WI38 (cell line): ENCODE data around the gene ERBB4.

Source experiments
- H3K4me3 ChIP-seq: 2 replicates; pipeline ENCODE4 v1.5.1; 2011; ENCODE audit warnings: low read depth, mild to moderate bottlenecking, control low read depth, low read length
- TF ChIP-seq, protein P1 (sequence below): IDR thresholded peaks from 2 replicates; pipeline ENCODE4 v1.5.1; 2012; ENCODE audit warnings: low read depth, mild to moderate bottlenecking, control low read depth, low read length

The ERBB4 gene

DNA sequence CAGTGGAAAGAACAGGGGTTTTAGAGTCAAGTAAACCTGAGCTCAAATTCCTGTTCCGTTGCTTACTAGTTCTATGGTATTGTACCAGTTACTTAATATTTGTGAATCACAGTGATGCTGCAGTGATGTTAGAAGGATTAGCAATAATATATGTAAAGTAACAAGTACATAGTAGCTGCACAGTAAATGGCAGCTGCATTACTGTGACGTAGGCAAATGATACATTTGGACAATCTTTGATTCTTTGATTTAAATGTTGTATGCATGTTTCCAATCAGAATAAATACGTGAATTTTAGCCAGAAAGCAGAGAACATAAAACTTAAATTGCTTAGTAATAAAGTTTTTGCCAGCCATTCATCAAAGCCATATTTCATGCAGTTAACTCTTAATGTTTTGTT is 243.0 kb downstream of the ERBB4 start:
- H3K4me3 ChIP-seq, result no peak overlapping the region
- TF ChIP-seq, protein P1, sequence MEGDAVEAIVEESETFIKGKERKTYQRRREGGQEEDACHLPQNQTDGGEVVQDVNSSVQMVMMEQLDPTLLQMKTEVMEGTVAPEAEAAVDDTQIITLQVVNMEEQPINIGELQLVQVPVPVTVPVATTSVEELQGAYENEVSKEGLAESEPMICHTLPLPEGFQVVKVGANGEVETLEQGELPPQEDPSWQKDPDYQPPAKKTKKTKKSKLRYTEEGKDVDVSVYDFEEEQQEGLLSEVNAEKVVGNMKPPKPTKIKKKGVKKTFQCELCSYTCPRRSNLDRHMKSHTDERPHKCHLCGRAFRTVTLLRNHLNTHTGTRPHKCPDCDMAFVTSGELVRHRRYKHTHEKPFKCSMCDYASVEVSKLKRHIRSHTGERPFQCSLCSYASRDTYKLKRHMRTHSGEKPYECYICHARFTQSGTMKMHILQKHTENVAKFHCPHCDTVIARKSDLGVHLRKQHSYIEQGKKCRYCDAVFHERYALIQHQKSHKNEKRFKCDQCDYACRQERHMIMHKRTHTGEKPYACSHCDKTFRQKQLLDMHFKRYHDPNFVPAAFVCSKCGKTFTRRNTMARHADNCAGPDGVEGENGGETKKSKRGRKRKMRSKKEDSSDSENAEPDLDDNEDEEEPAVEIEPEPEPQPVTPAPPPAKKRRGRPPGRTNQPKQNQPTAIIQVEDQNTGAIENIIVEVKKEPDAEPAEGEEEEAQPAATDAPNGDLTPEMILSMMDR, result no peak

DNA sequence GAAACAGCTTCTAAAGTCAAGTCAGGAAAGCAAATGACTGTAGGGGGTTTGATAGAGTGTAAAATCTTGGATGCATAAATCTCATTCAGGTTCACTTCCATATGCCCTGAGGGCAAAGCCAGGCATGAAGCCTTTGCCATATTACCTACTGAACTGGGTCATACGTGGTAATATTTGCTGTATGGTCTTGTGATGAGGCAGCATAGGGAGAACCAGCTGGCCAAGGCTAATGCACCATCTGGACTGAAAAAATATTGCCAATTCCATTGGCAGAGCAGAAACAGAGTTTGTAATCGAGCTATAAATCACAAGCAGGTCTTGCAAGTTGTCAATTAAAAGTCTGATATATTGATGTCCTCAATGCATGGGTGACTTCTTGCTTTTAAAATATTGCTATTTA is 243.8 kb downstream of the ERBB4 start:
- TF ChIP-seq, protein P1, result no peak
- H3K4me3 ChIP-seq, result no peak overlapping the region

DNA sequence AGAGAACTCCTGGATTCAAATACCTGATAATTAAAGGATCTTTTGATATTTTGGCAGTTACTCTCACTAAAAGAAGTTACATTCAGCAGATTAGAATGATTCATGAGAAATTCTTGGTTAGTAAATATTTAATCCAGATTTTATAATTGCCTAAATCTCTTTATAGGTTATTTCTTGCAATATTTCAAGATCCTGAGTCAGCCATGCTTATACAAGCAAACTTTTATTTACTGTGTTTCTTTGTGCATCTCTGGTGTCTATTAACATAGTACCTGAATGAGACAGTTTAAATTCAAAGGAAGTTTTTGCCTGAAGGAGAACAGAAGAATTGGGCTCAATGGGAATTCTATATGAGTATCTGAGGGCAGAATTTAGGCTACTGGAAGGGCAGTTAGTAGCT is 249.3 kb downstream of the ERBB4 start:
- H3K4me3 ChIP-seq, result no peak overlapping the region
- TF ChIP-seq, protein P1, result no peak

DNA sequence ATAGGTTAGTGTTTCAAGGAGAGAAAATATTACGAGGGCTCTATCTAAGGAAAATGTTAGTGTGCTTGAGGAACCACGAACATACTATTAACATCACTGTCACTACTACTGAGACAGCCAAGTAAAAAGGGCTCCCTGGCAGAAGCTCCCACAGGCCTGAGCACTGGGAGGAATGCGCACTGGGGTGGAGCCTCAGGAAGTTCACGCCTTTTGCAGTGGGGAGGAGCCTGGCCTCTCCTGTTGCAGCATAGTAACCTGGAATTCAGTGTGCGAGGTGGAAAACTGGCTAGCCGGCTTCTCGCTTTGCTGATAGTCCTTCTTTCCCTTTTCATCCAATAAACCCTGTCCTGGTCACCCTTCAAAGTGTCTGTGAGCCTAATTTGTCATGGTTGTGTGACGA is 250.3 kb downstream of the ERBB4 start:
- no peak overlapping the region for H3K4me3 ChIP-seq
- TF ChIP-seq, protein P1, result no peak

DNA sequence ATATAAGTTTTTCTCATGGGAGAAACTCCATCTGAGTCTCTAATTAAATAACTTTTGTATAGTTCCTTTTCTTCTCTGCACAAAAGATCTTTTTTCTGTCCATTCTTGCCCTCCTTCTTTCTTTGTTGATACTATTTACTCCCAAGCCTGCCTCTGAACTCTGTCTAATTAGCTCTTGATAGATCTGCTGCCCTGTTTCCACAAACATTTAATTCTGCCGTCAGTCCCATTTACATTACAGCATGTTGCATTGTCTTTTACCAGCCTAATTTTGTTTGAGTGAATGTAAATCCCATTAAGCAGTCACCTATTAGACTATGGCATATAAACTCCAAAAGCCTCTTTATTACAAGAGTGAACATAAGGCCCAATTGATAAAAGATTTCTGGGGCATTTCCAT is 254.4 kb downstream of the ERBB4 start:
- no peak overlapping the region for H3K4me3 ChIP-seq
- TF ChIP-seq, protein P1, result no peak

DNA sequence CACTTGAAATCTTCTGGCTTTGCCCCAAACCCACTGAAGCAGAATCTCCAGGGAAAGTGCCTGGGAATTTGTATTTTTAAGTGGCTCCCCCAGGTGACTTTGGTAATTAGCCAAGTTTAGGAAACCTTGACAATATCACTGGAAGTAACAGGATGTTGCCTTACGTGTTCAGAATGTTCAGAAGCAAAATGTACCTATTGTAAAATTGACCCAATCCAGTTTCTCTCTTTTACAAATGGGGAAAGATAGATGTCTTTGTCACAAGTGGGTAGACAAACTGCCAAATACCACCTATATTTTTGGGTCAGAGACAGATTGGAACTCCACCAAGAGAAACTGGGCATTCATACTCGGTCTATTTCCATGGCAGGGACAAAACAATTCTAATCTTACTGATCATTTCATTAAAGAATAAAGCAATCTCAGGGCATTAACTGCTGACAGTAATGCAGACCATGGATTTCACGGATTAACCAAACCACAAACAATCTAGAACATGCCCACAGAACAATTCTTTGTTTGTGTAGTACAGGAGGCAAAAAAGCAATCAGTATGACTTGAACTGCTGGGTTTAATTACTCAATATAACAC is 255.8 kb downstream of the ERBB4 start:
- TF ChIP-seq, protein P1, result no peak
- no peak overlapping the region for H3K4me3 ChIP-seq

DNA sequence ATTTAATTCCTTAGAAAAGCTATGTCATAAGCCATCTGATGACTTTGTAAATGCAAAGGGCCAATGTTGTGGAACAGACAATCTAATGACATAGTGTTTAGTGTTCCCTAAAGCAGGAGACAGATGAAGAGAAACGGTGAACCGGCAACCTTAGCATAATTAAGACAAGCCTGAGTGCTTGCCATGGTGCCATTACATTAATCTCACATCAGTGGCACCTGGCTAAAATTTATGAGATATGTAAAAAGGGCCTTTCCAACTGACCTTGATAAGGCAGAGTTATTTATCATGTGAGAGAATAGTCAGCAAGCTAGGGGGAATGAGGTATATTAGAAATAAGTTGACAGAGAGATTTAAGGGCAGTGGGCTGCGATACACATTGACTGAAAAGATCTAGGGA is 261.8 kb downstream of the ERBB4 start:
- no peak overlapping the region for H3K4me3 ChIP-seq
- TF ChIP-seq, protein P1, result no peak
